AG10803 (cell line): ENCODE data around the gene ZNF738.
A peak's percentile ranks its signal among the peaks of the same experiment; 100 is the strongest.

Source experiments
- DNase-seq: peaks from one replicate; pipeline ENCODE4 v3.0.0; 2010; ENCODE audit warnings: low read depth
- H3K4me3 ChIP-seq: 2 replicates; pipeline ENCODE4 v1.5.1; 2011; ENCODE audit warnings: mild to moderate bottlenecking, low read length, control low read depth
- CTCF ChIP-seq: conservative IDR thresholded peaks from 2 replicates; pipeline ENCODE4 v1.5.1; 2011; ENCODE audit warnings: mild to moderate bottlenecking, low read length, control low read depth, inconsistent platforms

Gene ZNF738

GRCh38 chr19:21362291-21362690 lies 3.5 kb downstream of the ZNF738 start:
- no peak for TF ChIP-seq CTCF
- DNase-seq: no peak

GRCh38 chr19:21383980-21384582 lies 25.3 kb downstream of the ZNF738 start:
- H3K4me3 ChIP-seq: no peak overlapping the region
- TF ChIP-seq CTCF: no peak
- no peak for DNase-seq

More at GRCh38 chr19:21362291-21362690, 3.5 kb downstream of the ZNF738 start:
- no peak overlapping the region for H3K4me3 ChIP-seq

GRCh38 chr19:21396121-21396520 lies 37.3 kb downstream of the ZNF738 start:
- no peak overlapping the region for H3K4me3 ChIP-seq
- TF ChIP-seq CTCF: no peak
- DNase-seq: no peak

GRCh38 chr19:21396893-21397572 lies 38.2 kb downstream of the ZNF738 start, which contains the start of gene ZNF493:
TSS of gene ZNF493 (plus strand) at chr19:21397133. CDS start at chr19:21397238, 105 bp downstream.
- peak; percentile 92 for DNase-seq
- TF ChIP-seq CTCF: no peak
- H3K4me3 ChIP-seq: peak within 1 kb of the TSS; percentile 96

- H3K4me3 ChIP-seq: no peak overlapping the region
- no peak for TF ChIP-seq CTCF
- peak; percentile 12 for DNase-seq
These were observed 40.1 kb downstream of the ZNF738 start for GRCh38 chr19:21398851-21399250.

- no peak for DNase-seq
- no peak overlapping the region for H3K4me3 ChIP-seq
- no peak for TF ChIP-seq CTCF
These were observed 43.6 kb downstream of the ZNF738 start for GRCh38 chr19:21402303-21402985.
